Bronchial epithelial cell (primary cell): ENCODE results near the gene COPG2. TPM values are rescaled to one million over a fixed set of nuclear protein-coding genes. Genes with fewer than 3 reads are reported as not detected.

Source experiments
- DNase-seq: peaks from one replicate; pipeline ENCODE4 v3.0.0-alpha.2; 2010; ENCODE audit warnings: low read depth
- FAIRE-seq: peaks from 2 replicates; lab custom pipeline; 2011; peaks lifted over from hg19 to GRCh38; lab: Jason Lieb, UNC
- H3K27me3 ChIP-seq: 2 replicates; pipeline ENCODE4 v1.5.1; 2011; ENCODE audit warnings: low read length; ENCODE audit not compliant: control insufficient read depth, insufficient read depth
- H3K36me3 ChIP-seq: 2 replicates; pipeline ENCODE4 v1.5.1; 2011; ENCODE audit warnings: low read length; ENCODE audit not compliant: control insufficient read depth, insufficient read depth
- H3K4me3 ChIP-seq: 2 replicates; pipeline ENCODE4 v1.5.1; 2011; ENCODE audit warnings: mild to moderate bottlenecking, low read depth, low read length, control low read depth
- CTCF ChIP-seq: IDR thresholded peaks from 2 replicates; pipeline ENCODE4 v1.5.1; 2011; ENCODE audit warnings: mild to moderate bottlenecking, moderate library complexity, low read length, control low read depth, inconsistent platforms; ENCODE audit not compliant: insufficient read depth, severe bottlenecking
- total RNA-seq: library from RNA; depleted of rRNA; stranded (reverse); fragments of >200 nt; gene quantifications from 2 replicates; pipeline ENCODE4 v1.2.1, GENCODE V29; 2014

Gene COPG2
- total RNA-seq, 1 donor from 2014 or later = 30.3 TPM

- Histone ChIP-seq H3K4me3 (no peak overlapping the region), H3K27me3 (no peaks in the 10 kb centered on the region), H3K36me3 (no peaks in the 10 kb centered on the region)
- TF ChIP-seq CTCF = no peak
- FAIRE-seq (no peak), DNase-seq (no peak)
Observed at GRCh38 chr7:130475776-130476175, 192.8 kb downstream of the COPG2 start.

GRCh38 chr7:130473876-130474275, 194.7 kb downstream of the COPG2 start:
- DNase-seq (no peak), FAIRE-seq (no peak)
- no peak for TF ChIP-seq CTCF
- H3K36me3 ChIP-seq = no peaks in the 10 kb centered on the region
- no peak overlapping the region for H3K4me3 ChIP-seq
- H3K27me3 ChIP-seq = no peaks in the 10 kb centered on the region

GRCh38 chr7:130473289-130473688, 195.3 kb downstream of the COPG2 start:
- DNase-seq (no peak), FAIRE-seq (no peak)
- H3K36me3 ChIP-seq = no peaks in the 10 kb centered on the region
- H3K27me3 ChIP-seq = no peaks in the 10 kb centered on the region
- TF ChIP-seq CTCF = no peak
- no peak overlapping the region for H3K4me3 ChIP-seq

GRCh38 chr7:130471974-130472373, 196.6 kb downstream of the COPG2 start:
- Histone ChIP-seq H3K4me3 (no peak overlapping the region), H3K27me3 (no peaks in the 10 kb centered on the region), H3K36me3 (no peaks in the 10 kb centered on the region)
- DNase-seq (no peak), FAIRE-seq (no peak)
- TF ChIP-seq CTCF = no peak

GRCh38 chr7:130468612-130469011, 199.9 kb downstream of the COPG2 start:
- no peaks in the 10 kb centered on the region for H3K36me3 ChIP-seq
- FAIRE-seq (no peak), DNase-seq (no peak)
- H3K4me3 ChIP-seq = no peak overlapping the region
- no peaks in the 10 kb centered on the region for H3K27me3 ChIP-seq
- no peak for TF ChIP-seq CTCF
